Endodermal cell (in vitro differentiated cells): ENCODE measurements around the gene YIF1A. TPM values are rescaled to one million over a fixed set of nuclear protein-coding genes. Genes with fewer than 3 reads are reported as not detected.

Experiments used
- DNase-seq: peaks from one replicate; pipeline ENCODE4 v3.0.0-alpha.2; 2017
- H3K27ac ChIP-seq: 2 replicates; pipeline ENCODE4 v1.5.1; 2013; ENCODE audit warnings: mild to moderate bottlenecking, low read depth, low read length, moderate library complexity
- H3K27me3 ChIP-seq: 2 replicates; pipeline ENCODE4 v1.6.1; 2013; ENCODE audit warnings: mild to moderate bottlenecking, low read length, moderate library complexity; ENCODE audit not compliant: insufficient read depth, control insufficient read depth, poor library complexity, severe bottlenecking
- H3K36me3 ChIP-seq: 2 replicates; pipeline ENCODE4 v1.7.0; 2013; ENCODE audit warnings: mild to moderate bottlenecking, low read length, moderate library complexity; ENCODE audit not compliant: control insufficient read depth, insufficient read depth
- H3K4me1 ChIP-seq: one replicate; pipeline ENCODE4 v1.7.0; 2013; ENCODE audit warnings: low read length; ENCODE audit not compliant: control insufficient read depth, insufficient read depth
- H3K4me3 ChIP-seq: 2 replicates; pipeline ENCODE4 v1.5.1; 2013; ENCODE audit warnings: mild to moderate bottlenecking, low read length, moderate library complexity
- H3K9ac ChIP-seq: 2 replicates; pipeline ENCODE4 v1.6.1; 2013; ENCODE audit warnings: mild to moderate bottlenecking, low read length, moderate library complexity; ENCODE audit not compliant: poor library complexity, severe bottlenecking; ENCODE audit errors: extremely low read depth
- H3K9me3 ChIP-seq: 2 replicates; pipeline ENCODE4 v1.6.1; 2013; ENCODE audit warnings: mild to moderate bottlenecking, low read length, moderate library complexity; ENCODE audit not compliant: control insufficient read depth
- H3K27ac Mint-ChIP-seq: 2 replicates; pipeline ENCODE4 v1.8.0; 2020; ENCODE audit warnings: mixed read lengths
- H3K27me3 Mint-ChIP-seq: 2 replicates; pipeline ENCODE4 v1.8.0; 2021; ENCODE audit warnings: mild to moderate bottlenecking, mixed read lengths; ENCODE audit not compliant: insufficient read depth
- H3K36me3 Mint-ChIP-seq: 2 replicates; pipeline ENCODE4 v1.8.0; 2020; ENCODE audit warnings: low read depth, mixed read lengths
- H3K4me1 Mint-ChIP-seq: 2 replicates; pipeline ENCODE4 v1.8.0; 2020; ENCODE audit warnings: mixed read lengths
- H3K4me3 Mint-ChIP-seq: 2 replicates; pipeline ENCODE4 v1.8.0; 2020; ENCODE audit warnings: mild to moderate bottlenecking, moderate library complexity, mixed read lengths
- H3K9me3 Mint-ChIP-seq: 2 replicates; pipeline ENCODE4 v1.8.0; 2020; ENCODE audit warnings: mild to moderate bottlenecking, mixed read lengths
- WGBS, 2 experiments: methylation state at CpG; one replicate each; pipeline versions ENCODE4 v1.1.5 to v1.1.7; 2013; ENCODE audit warnings: missing lambda C conversion rate in 2 of 2, mixed read lengths in 1 of 2; ENCODE audit not compliant: insufficient coverage in 1 of 2, insufficient read length in 1 of 2; 5-methylcytosine and 5-hydroxymethylcytosine counted together
- total RNA-seq, 2 donors: library from RNA; stranded (reverse); fragmentation: NEBNext Ultra II Directional in 1 of 2; extraction: Animal tissue kit (Norgen Biotek cat#: 25700) in 1 of 2; gene quantifications; 2 replicates in 1 of 2; 3 replicates in 1 of 2; pipeline ENCODE4 v1.2.1, GENCODE V29; 2021
- TF ChIP-seq, protein P1 (sequence below): fragments of 200-600 bp; sonication (generic); conservative IDR thresholded peaks from 2 replicates; pipeline ENCODE4 v1.5.0; 2021; ENCODE audit warnings: antibody characterized with exemption, mild to moderate bottlenecking

YIF1A gene
- total RNA-seq, 2 donors from 2014 or later: 70.6 to 80.1 TPM

- Mint-ChIP-seq H3K36me3 (peaks cover 11% of the 10 kb centered on the region), H3K4me3 (no peak overlapping the region), H3K9me3 (no peaks in the 10 kb centered on the region), H3K27ac (no peak overlapping the region), H3K27me3 (peaks cover 6% of the 10 kb centered on the region), H3K4me1 (peaks cover 8% of the 10 kb centered on the region)
- Histone ChIP-seq H3K4me1 (peaks cover 13% of the 10 kb centered on the region), H3K4me3 (no peak overlapping the region), H3K27ac (no peak overlapping the region), H3K36me3 (peaks cover 5% of the 10 kb centered on the region), H3K9me3 (no peaks in the 10 kb centered on the region), H3K27me3 (no peaks in the 10 kb centered on the region), H3K9ac (no peak overlapping the region)
- no peak for DNase-seq
- 87 to 89% methylated on average over 25 to 29 of the region's 29 CpGs for WGBS, 2 experiments
- TF ChIP-seq, protein P1, sequence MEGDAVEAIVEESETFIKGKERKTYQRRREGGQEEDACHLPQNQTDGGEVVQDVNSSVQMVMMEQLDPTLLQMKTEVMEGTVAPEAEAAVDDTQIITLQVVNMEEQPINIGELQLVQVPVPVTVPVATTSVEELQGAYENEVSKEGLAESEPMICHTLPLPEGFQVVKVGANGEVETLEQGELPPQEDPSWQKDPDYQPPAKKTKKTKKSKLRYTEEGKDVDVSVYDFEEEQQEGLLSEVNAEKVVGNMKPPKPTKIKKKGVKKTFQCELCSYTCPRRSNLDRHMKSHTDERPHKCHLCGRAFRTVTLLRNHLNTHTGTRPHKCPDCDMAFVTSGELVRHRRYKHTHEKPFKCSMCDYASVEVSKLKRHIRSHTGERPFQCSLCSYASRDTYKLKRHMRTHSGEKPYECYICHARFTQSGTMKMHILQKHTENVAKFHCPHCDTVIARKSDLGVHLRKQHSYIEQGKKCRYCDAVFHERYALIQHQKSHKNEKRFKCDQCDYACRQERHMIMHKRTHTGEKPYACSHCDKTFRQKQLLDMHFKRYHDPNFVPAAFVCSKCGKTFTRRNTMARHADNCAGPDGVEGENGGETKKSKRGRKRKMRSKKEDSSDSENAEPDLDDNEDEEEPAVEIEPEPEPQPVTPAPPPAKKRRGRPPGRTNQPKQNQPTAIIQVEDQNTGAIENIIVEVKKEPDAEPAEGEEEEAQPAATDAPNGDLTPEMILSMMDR: no peak
Measured at GRCh38 chr11:66333896-66334604, 45.1 kb upstream of the YIF1A start.

GRCh38 chr11:66333220-66333877 is 44.4 kb upstream of the YIF1A start:
- no peak overlapping the region for H3K4me3 ChIP-seq
- H3K9me3 ChIP-seq: no peaks in the 10 kb centered on the region
- H3K36me3 Mint-ChIP-seq: peaks cover 6% of the 10 kb centered on the region
- no peaks in the 10 kb centered on the region for H3K27me3 ChIP-seq
- H3K9ac ChIP-seq: no peak overlapping the region
- peaks cover 12% of the 10 kb centered on the region for H3K4me1 Mint-ChIP-seq
- H3K27ac Mint-ChIP-seq: no peak overlapping the region
- TF ChIP-seq, protein P1: no peak
- no peak for DNase-seq
- no peaks in the 10 kb centered on the region for H3K36me3 ChIP-seq
- WGBS, 2 experiments: 91 to 92% methylated on average over 13 to 19 of the region's 19 CpGs
- H3K27ac ChIP-seq: no peak overlapping the region
- H3K4me1 ChIP-seq: peaks cover 13% of the 10 kb centered on the region
- H3K27me3 Mint-ChIP-seq: peaks cover 6% of the 10 kb centered on the region
- no peaks in the 10 kb centered on the region for H3K9me3 Mint-ChIP-seq
- H3K4me3 Mint-ChIP-seq: no peak overlapping the region

DNA sequence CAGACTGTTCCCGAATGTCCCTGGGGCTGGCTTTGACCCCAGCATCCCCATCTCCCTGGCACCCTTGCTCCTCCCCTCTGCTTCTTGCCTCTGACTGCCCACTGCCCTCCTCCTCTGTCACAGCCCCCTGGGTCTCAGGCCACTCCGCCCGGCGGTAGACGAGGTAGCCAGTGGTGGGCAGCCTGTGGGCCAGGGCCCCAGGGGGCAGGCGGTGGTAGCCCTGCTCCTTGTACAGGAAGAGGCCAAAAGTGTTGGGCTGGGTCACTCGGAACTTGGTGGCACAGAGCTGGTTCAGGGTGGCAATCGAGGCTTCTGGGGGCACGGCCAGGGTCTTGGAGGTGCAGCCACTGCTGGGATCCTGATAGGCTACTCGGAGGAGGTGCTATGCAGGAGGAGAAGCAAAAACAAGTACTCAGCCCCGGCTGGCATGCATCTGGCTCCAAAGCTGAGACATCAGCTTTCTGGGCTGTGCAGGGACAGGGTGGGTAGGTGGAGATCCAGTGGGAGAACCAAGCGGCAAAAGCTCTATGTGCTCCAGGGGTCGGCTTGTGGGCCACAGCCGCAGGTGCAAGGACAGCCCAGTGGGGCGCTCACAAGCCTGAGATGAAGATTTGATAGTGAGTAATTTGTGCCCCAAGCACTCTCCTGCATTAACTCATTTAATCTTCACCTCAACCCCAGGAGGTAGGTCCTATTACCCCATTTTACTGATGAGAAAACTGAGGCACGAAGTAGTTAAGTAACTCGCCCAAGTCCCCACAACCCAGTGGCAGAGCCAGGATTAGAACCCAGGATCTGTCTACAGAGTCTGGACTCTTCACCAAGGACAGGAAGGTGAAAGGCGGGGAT is 43.7 kb upstream of the YIF1A start:
- Histone ChIP-seq H3K9me3 (no peaks in the 10 kb centered on the region), H3K27ac (no peak overlapping the region), H3K9ac (no peak overlapping the region), H3K36me3 (no peaks in the 10 kb centered on the region), H3K27me3 (no peaks in the 10 kb centered on the region), H3K4me3 (no peak overlapping the region), H3K4me1 (peaks cover 13% of the 10 kb centered on the region)
- Mint-ChIP-seq H3K4me3 (no peak overlapping the region), H3K27me3 (peaks cover 11% of the 10 kb centered on the region), H3K36me3 (peaks cover 6% of the 10 kb centered on the region), H3K9me3 (no peaks in the 10 kb centered on the region), H3K27ac (no peak overlapping the region), H3K4me1 (peaks cover 12% of the 10 kb centered on the region)
- 80 to 90% methylated on average over 5 to 18 of the region's 18 CpGs for WGBS, 2 experiments
- DNase-seq: no peak
- TF ChIP-seq, protein P1: no peak
